Astrocyte of the cerebellum (primary cell): Measurements from ENCODE around the gene CTTNBP2NL.

Experiments
- DNase-seq: peaks from one replicate; pipeline ENCODE4 v3.0.0-alpha.2; 2011; ENCODE audit warnings: low read depth
- H3K4me3 ChIP-seq: 2 replicates; pipeline ENCODE4 v1.5.1; 2011; ENCODE audit warnings: mild to moderate bottlenecking, low read depth, low read length, moderate library complexity
- CTCF ChIP-seq: IDR thresholded peaks from 2 replicates; pipeline ENCODE4 v1.5.1; 2012; ENCODE audit warnings: low read length, low read depth, moderate library complexity, mild to moderate bottlenecking; ENCODE audit errors: missing control alignments
- in situ Hi-C: cut with HindIII; loops from 2 replicates; pipeline ENCODE4 v1.10.0; 2017; ENCODE audit warnings: low sequenced_read_pairs

CTTNBP2NL gene

GRCh38 chr1:112402682-112403643 lies 6.9 kb downstream of the CTTNBP2NL start:
- in situ Hi-C loops, result no loop called here
- no peak for DNase-seq
- no peak for TF ChIP-seq CTCF
- H3K4me3 ChIP-seq, result no peak overlapping the region

- DNase-seq, result no peak
- in situ Hi-C loops, result no loop called here
- no peak for TF ChIP-seq CTCF
- H3K4me3 ChIP-seq, result no peak overlapping the region
These were observed 10.8 kb downstream of the CTTNBP2NL start for GRCh38 chr1:112406771-112407170.

GRCh38 chr1:112409414-112409813 lies 13.4 kb downstream of the CTTNBP2NL start:
- in situ Hi-C loops, result no loop called here
- no peak for TF ChIP-seq CTCF
- H3K4me3 ChIP-seq, result no peak overlapping the region
- DNase-seq, result no peak

- no peak overlapping the region for H3K4me3 ChIP-seq
- no peak for TF ChIP-seq CTCF
- DNase-seq, result no peak
- in situ Hi-C loops, result no loop called here
These were observed 14.7 kb downstream of the CTTNBP2NL start for GRCh38 chr1:112410673-112411072.

GRCh38 chr1:112417271-112417670 lies 21.3 kb downstream of the CTTNBP2NL start:
- DNase-seq, result no peak
- H3K4me3 ChIP-seq, result no peak overlapping the region
- in situ Hi-C loops, result no loop called here
- no peak for TF ChIP-seq CTCF

GRCh38 chr1:112418099-112418892 lies 22.3 kb downstream of the CTTNBP2NL start:
- TF ChIP-seq CTCF, result no peak
- no peak for DNase-seq
- in situ Hi-C loops, result no loop called here
- no peak overlapping the region for H3K4me3 ChIP-seq
